Prostate gland (tissue), 2 donors: ENCODE results near the gene ATP6V1E1.

ENCODE experiments used
- CTCF ChIP-seq, 4 experiments: fragments of 200-600 bp in 2 of 4; fragments of 450-650 bp in 2 of 4; sonication (generic) in 2 of 4; IDR thresholded peaks; 1 replicate in 3 of 4; 2 replicates in 1 of 4; pipeline ENCODE4 v1.5.1; 2016 to 2019; ENCODE audit warnings: antibody characterized with exemption in 4 of 4, mild to moderate bottlenecking in 2 of 4, moderate library complexity in 2 of 4
- POLR2A ChIP-seq: fragments of 450-650 bp; IDR thresholded peaks from one replicate; pipeline ENCODE4 v1.6.1; 2016; ENCODE audit warnings: antibody characterized with exemption, mild to moderate bottlenecking
- POLR2AphosphoS5 ChIP-seq: sonication (generic); formaldehyde crosslinking; IDR thresholded peaks from one replicate; pipeline ENCODE4 v1.6.1; 2017; ENCODE audit warnings: antibody characterized with exemption

GRCh38 chr22:17648569-17648968 is 20.0 kb upstream of the ATP6V1E1 start:
- TF ChIP-seq CTCF (IDR thresholded peaks at IDR 0.05), result no peak
- TF ChIP-seq POLR2A, result no peak
- TF ChIP-seq POLR2AphosphoS5, result no peak
